ENCODE results near the gene CYBA.
"Not testable (repeated sequence)": the region's sequence is repeated elsewhere in the genome, so short reads cannot be mapped to it uniquely, and the experiment has no call there.

The CYBA gene

GRCh38 chr16:88614818-88615580 is 35.9 kb downstream of the CYBA start:
- no peak for DNase-seq (ENCODE audit: low read depth in 2 of 2)

DNA sequence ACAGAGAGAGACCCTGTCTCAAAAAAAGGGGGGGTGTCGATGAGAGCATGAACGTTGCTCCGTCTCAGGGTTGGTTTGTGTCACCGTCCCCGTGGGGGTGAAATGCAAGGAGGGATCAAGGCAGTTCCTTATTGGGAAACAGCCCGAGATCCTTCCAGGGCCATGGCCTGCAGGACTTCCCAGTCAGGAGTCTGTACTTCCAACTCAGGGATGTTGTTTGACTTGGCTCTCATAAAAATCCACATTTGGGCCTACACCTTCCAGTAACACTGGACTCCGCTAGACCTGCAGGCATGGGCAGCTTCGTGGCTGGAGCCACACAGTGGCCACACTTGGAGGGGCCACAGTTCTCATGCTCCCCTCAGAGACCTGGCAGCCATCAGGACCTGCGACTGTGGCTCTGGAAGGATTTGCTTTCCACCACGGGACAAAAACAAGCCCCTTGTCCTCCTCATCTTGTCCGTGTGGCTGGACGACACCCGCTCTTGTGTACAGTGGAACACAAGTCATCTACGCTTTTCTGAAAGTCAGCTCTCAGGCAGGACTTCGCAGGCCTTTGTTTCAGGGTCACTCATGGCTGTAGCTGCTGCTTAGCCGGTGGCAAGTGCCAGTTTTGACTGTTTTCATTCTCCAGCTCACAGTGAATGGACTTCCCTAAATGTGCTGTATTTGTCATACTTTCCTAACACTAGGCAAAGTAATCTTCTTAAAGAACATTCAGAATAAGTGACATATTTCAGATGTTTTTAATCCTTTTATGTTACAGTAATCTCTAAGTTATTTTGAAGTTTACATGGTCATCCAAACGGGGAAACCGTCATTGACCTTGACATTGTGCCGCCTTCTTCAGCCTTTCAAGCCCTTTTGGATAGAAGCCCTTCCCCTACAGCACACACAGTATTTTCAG is 36.7 kb downstream of the CYBA start:
- DNase-seq (ENCODE audit: low read depth in 2 of 2): no peak

GRCh38 chr16:88613293-88613692 is 37.6 kb downstream of the CYBA start:
- no peak for DNase-seq (ENCODE audit: low read depth in 2 of 2)

GRCh38 chr16:88610909-88611812 is 39.7 kb downstream of the CYBA start:
- no peak for DNase-seq (ENCODE audit: low read depth in 2 of 2)

DNA sequence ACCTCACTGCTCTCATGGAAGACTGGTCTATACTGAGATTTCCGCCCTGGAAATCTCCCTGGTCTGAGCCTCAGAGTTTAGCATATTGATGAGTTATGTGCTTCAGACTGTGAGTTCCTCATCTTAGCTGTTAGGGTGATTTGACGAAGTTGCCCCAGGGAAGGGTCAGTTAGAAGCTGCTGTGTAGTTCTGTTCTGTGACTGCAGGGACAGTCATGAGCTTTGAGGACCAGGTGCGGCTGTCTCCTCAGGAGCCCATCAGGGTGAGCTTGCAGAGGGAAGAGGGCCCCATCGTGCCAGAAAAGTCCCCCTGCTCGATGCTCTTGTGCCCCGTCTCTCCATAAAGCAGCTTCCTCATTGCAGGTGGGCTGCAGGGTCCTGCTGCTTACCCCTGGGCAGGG is 40.8 kb downstream of the CYBA start:
- DNase-seq (ENCODE audit: low read depth in 2 of 2): no peak

- DNase-seq (ENCODE audit: low read depth in 2 of 2): not testable (repeated sequence)
Observed at GRCh38 chr16:88609426-88609825, 41.4 kb downstream of the CYBA start.

- DNase-seq (ENCODE audit: low read depth in 2 of 2): no peak
Observed at GRCh38 chr16:88608076-88608475, 42.8 kb downstream of the CYBA start.

- DNase-seq (ENCODE audit: low read depth in 2 of 2): no peak
Observed at GRCh38 chr16:88606148-88606757, 44.6 kb downstream of the CYBA start.

DNA sequence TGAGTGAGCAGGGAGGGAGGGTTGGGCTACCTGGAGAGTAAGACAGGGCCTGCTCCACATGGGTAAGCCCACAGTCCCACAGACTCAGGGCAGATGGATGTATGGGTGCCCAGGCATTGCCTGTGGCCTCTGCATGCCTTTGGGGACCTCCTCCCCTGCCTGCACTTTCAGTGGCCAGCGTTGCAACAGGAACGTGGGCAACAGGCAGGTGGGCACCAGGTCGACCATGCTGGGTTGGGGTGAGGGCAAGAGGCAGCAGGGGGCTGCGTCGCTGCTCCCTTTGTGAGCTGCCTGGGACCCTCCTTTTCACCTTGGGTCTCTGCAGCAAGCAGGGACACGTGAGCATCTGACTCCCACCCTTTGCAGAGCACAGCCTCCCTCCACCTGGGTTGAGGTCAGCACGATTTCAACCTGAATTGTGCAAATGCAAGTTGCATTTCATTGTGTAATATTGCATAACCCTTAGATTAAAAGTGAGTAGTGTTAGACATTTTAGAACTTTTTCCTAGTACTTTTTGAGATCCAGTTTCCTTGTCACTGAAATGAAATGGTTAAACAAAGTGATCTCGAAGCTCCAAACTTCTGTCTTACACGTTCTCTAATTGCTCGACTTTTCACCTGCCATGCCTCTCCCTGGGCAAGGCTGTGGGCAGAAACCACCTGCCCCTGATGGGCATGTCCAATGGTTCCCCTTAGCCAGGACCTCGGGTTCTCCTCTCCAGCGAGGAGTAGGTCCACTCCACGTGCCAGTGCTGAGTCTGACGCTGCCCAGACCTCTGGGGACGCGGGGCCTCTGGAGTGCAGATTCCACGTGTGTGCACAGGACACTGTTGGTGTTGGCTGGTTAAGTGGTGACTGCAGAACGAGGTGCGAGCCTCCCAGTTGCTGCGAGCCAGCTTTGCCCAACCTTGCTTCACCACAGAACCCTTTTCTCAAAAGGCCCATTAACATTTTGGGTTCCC is 45.4 kb downstream of the CYBA start:
- no peak for DNase-seq (ENCODE audit: low read depth in 2 of 2)

DNA sequence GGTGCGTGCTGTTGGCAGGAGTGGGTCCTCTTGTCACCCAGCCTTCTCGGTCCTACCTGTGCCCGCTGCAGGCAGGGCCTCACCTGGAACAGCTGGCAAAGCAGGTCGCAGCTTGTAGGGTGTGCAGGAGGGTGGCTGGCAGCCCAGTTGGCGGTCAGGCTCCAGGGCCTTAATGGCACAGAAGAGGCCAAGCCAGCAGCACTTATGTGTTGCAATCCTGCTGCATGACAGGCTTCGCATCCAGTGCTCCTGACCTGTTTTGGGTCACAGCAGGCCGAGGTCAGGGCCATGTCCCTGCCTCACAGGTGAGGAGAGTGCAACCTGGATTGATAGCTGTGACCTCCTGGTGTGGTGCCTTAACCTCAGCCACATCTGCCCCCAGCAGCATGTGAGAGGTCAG is 48.8 kb downstream of the CYBA start:
- DNase-seq (ENCODE audit: low read depth in 2 of 2): no peak

GRCh38 chr16:88601313-88602036 is 49.4 kb downstream of the CYBA start:
- DNase-seq (ENCODE audit: low read depth in 2 of 2): no peak

DNA sequence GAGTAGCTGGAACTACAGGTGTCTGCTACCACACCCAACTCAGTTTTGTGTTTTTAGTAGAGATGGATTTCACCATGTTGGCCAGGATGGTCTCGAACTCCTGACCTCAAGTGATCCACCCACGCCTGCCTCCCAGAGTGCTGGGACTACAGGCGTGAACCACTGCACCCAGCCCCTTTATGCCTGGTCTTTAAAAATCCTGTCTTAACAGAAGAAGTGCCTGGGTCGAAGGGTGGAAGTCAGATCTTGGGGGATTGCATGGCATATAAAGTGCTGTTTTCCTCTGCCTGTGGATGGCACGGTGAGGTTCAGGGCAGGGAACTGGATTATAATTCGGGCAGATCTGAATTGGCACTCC is 50.3 kb downstream of the CYBA start:
- DNase-seq (ENCODE audit: low read depth in 2 of 2): no peak

GRCh38 chr16:88599825-88600538 is 50.9 kb downstream of the CYBA start:
- no peak for DNase-seq (ENCODE audit: low read depth in 2 of 2)

- no peak for DNase-seq (ENCODE audit: low read depth in 2 of 2)
Observed at GRCh38 chr16:88599092-88599733, 51.6 kb downstream of the CYBA start.

- DNase-seq (ENCODE audit: low read depth in 2 of 2): no peak
Observed at GRCh38 chr16:88597856-88598491, 52.9 kb downstream of the CYBA start.

- DNase-seq (ENCODE audit: low read depth in 2 of 2): no peak
Observed at GRCh38 chr16:88596483-88596882, 54.4 kb downstream of the CYBA start.

- DNase-seq (ENCODE audit: low read depth in 2 of 2): no peak
Observed at GRCh38 chr16:88595921-88596320, 54.9 kb downstream of the CYBA start.

GRCh38 chr16:88595101-88595500 is 55.8 kb downstream of the CYBA start:
- no peak for DNase-seq (ENCODE audit: low read depth in 2 of 2)
